Vagina (tissue), 2 donors: Measurements from ENCODE around the gene SENP5. TPM values are rescaled to one million over a fixed set of nuclear protein-coding genes. Genes with fewer than 3 reads are reported as not detected.
A peak's percentile ranks its signal among the peaks of the same experiment; 100 is the strongest.

ENCODE experiments used
- DNase-seq, 2 donors: peaks; one replicate each; pipeline ENCODE4 v3.0.0-alpha.2; 2017; ENCODE audit errors: extremely low spot score in 2 of 2
- H3K27ac ChIP-seq: fragments of 200-600 bp; sonication (generic); one replicate; pipeline ENCODE4 v1.5.1; 2019
- H3K27me3 ChIP-seq: fragments of 200-600 bp; sonication (generic); one replicate; pipeline ENCODE4 v1.5.1; 2019
- H3K36me3 ChIP-seq, 2 donors: fragments of 200-600 bp; sonication (generic); one replicate each; pipeline ENCODE4 v1.5.1; 2017 to 2019
- H3K4me1 ChIP-seq: fragments of 200-600 bp; sonication (generic); one replicate; pipeline ENCODE4 v1.5.1; 2019
- H3K4me3 ChIP-seq, 2 donors: fragments of 200-600 bp; sonication (generic); 1 replicate in 1 of 2; 2 replicates in 1 of 2; pipeline ENCODE4 v1.5.1; 2016 to 2019
- H3K9me3 ChIP-seq: fragments of 200-600 bp; sonication (generic); one replicate; pipeline ENCODE4 v1.5.1; 2019
- CTCF ChIP-seq, 3 experiments: fragments of 450-650 bp in 2 of 3; fragments of 200-600 bp in 1 of 3; sonication (generic) in 1 of 3; IDR thresholded peaks; one replicate each; pipeline ENCODE4 v1.5.1; 2017 to 2019; ENCODE audit warnings: antibody characterized with exemption in 3 of 3, mild to moderate bottlenecking in 2 of 3, moderate library complexity in 2 of 3
- POLR2A ChIP-seq, 2 donors: fragments of 450-650 bp; IDR thresholded peaks; one replicate each; pipeline ENCODE4 v1.6.1; 2017; ENCODE audit warnings: antibody characterized with exemption in 2 of 2, mild to moderate bottlenecking in 2 of 2, moderate library complexity in 2 of 2
- POLR2AphosphoS5 ChIP-seq, 2 donors: sonication (generic); formaldehyde crosslinking; IDR thresholded peaks; one replicate each; pipeline ENCODE4 v1.9.0; 2017; ENCODE audit warnings: antibody characterized with exemption in 2 of 2, mild to moderate bottlenecking in 2 of 2, low read depth in 1 of 2; ENCODE audit not compliant: insufficient read depth in 1 of 2
- intact Hi-C: fragments of 100-400 bp; cut with DNase I; formaldehyde crosslinking; loops from one replicate; pipeline ENCODE4 v1.15.1; 2023
- total RNA-seq: library from RNA; depleted of rRNA; stranded (reverse); fragments of >200 nt; gene quantifications from one replicate; pipeline ENCODE4 v1.2.3, GENCODE V29; 2016

SENP5 gene
- total RNA-seq, 1 donor from 2014 or later: 50.6 TPM

GRCh38 chr3:196965804-196966173, 98.1 kb downstream of the SENP5 start:
- no peak for DNase-seq
- peaks cover 17% of the 10 kb centered on the region for H3K4me1 ChIP-seq
- no peaks in the 10 kb centered on the region for H3K36me3 ChIP-seq
- no peak overlapping the region for H3K27ac ChIP-seq
- intact Hi-C loops: loop anchor here (10.0 kb wide), 1 partner anchor 131 kb away; no protein-coding TSS in a partner anchor
- no peak overlapping the region for H3K4me3 ChIP-seq
- no peaks in the 10 kb centered on the region for H3K9me3 ChIP-seq
- H3K27me3 ChIP-seq: no peaks in the 10 kb centered on the region
- no peak for TF ChIP-seq CTCF (IDR thresholded peaks at IDR 0.05)
- no peak for TF ChIP-seq POLR2A (IDR thresholded peaks at IDR 0.05)
- TF ChIP-seq POLR2AphosphoS5 (IDR thresholded peaks at IDR 0.05; ENCODE audit: insufficient read depth in 1 of 2, low read depth in 1 of 2): no peak

- no peak for TF ChIP-seq POLR2A (IDR thresholded peaks at IDR 0.05)
- TF ChIP-seq POLR2AphosphoS5 (IDR thresholded peaks at IDR 0.05; ENCODE audit: insufficient read depth in 1 of 2, low read depth in 1 of 2): no peak
- TF ChIP-seq CTCF (IDR thresholded peaks at IDR 0.05): no peak
- DNase-seq: no peak
- Histone ChIP-seq H3K27me3 (no peaks in the 10 kb centered on the region), H3K36me3 (no peaks in the 10 kb centered on the region), H3K4me3 (no peak overlapping the region), H3K4me1 (peaks cover 17% of the 10 kb centered on the region), H3K27ac (no peak overlapping the region), H3K9me3 (no peaks in the 10 kb centered on the region)
- intact Hi-C loops: loop anchor here (10.0 kb wide), 1 partner anchor 132 kb away; no protein-coding TSS in a partner anchor
These were observed 99.0 kb downstream of the SENP5 start for GRCh38 chr3:196966526-196967401.

DNA sequence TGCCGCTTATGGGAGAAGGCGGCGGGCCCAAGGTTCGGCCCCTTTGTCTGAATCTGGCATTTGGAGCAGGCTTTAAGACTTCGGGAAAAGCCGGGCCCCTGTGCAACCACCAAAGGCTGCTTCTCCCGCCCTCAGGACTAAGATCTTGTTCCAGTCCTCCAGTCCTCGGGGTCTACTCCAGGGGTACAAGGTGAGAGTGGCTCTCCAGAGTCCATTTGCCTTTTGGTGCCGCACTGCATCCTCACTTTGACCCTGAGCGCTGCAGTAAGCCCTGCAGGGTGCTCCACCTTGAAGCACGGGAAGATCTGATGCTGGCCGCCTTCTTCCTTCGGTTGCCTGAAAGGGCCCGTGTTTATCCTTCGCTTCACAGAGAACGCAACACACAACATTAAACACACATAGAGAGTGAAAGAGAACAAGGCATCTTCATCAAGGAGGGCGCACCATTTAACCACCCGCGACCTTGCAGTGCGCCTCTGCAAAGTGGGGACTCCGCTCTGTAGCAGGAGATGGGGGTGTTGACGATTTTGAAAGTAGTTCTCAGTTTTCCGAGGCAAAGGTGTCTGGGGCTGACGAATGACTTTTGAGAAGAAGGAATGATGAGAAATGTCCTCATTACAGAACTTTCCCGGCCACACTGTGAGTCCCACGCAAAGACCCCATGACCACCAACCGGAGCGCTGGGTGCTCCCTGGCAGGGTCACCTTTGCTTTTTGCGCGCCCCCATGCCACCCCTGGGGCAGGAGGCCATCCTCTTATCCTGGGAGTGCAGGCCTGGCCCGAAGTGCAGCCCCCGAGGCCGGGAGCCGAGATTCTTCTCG, 99.9 kb downstream of the SENP5 start:
- no peaks in the 10 kb centered on the region for H3K36me3 ChIP-seq
- H3K27ac ChIP-seq: no peak overlapping the region
- no peak for DNase-seq
- intact Hi-C loops: loop anchor here (10.0 kb wide), 1 partner anchor 133 kb away; no protein-coding TSS in a partner anchor
- no peaks in the 10 kb centered on the region for H3K27me3 ChIP-seq
- TF ChIP-seq CTCF (IDR thresholded peaks at IDR 0.05) (no peak), POLR2A (IDR thresholded peaks at IDR 0.05) (no peak), POLR2AphosphoS5 (IDR thresholded peaks at IDR 0.05; ENCODE audit: insufficient read depth in 1 of 2, low read depth in 1 of 2) (no peak)
- peak overlapping the region; percentile 90 to 98 for H3K4me3 ChIP-seq
- H3K4me1 ChIP-seq: peaks cover 17% of the 10 kb centered on the region
- H3K9me3 ChIP-seq: no peaks in the 10 kb centered on the region

DNA sequence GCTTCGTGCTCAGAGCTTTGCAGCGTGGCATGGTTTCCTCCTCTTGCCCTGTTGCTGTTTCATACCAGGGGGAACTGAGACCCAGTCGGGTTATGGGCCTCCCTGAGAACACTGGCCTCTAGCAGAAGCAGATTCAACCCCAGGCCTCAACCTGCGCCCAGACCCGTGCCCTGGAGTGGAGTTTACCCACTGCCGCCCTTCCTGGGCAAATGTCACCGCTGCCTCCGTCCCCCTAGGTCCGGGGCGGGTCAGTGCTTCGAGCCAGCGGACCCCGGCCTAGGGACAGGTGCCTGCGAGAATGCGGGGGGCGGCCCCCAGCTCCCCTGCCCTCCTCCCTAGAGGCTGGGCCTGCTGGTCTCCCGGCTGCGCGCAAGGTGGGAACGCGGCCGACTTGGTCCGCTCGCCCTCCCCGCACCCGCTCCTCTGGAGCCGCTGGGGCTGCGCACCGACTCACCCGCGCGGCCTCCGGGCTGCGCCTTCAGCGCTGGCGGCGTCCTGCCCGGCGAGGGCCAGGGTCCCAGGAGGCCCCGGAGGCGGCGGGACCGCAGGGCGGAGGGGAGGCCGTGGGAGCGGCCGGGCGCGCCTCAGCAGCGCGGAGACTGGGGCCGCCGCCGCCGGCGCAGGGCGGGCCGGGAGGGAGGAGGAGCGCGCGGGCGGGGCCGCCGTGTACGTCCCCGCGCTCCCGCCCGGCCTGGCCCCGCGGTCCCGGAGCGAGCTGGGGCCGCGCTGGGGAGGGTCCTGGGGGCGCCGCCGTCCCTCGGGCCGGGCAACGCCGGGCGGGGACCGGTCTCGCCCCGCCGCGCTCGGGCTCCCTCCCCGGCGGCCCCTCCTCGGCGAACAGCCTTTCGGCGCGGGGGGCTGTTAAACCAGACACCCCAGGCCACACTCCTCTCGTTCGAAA, 100.8 kb downstream of the SENP5 start, which contains the start of gene PIGZ:
PIGZ (minus strand) TSS at position 601 of the 901 bp plus-strand sequence. CDS start 16,802 bp downstream, outside the sequence.
- DNase-seq: no peak
- TF ChIP-seq POLR2AphosphoS5 (IDR thresholded peaks at IDR 0.05; ENCODE audit: insufficient read depth in 1 of 2, low read depth in 1 of 2): no peak
- TF ChIP-seq CTCF (IDR thresholded peaks at IDR 0.05): no peak
- TF ChIP-seq POLR2A (IDR thresholded peaks at IDR 0.05): peak in 1 of 2 donors; percentile 2
- Histone ChIP-seq H3K4me3 (peak within 1 kb of the TSS; percentile 90 to 98), H3K27me3 (no peaks in the 10 kb centered on the region), H3K36me3 (no peaks in the 10 kb centered on the region), H3K4me1 (peaks cover 17% of the 10 kb centered on the region), H3K27ac (peak within 1 kb of the TSS; percentile 78), H3K9me3 (no peaks in the 10 kb centered on the region)
- intact Hi-C loops: loop anchor here (10.0 kb wide), 1 partner anchor 134 kb away; no protein-coding TSS in a partner anchor
